Upper lobe of left lung (tissue), 6 donors: ENCODE results near the gene MTRR. TPM values are rescaled to one million over a fixed set of nuclear protein-coding genes. Genes with fewer than 3 reads are reported as not detected.

Experiments
- ATAC-seq, 2 donors: fragments of 200-7000 bp; cut with Tn5 transposase; one replicate each; pipeline ENCODE4 v1.9.1; 2022; ENCODE audit warnings: mild to moderate bottlenecking in 2 of 2, moderate library complexity in 2 of 2; ENCODE audit not compliant: low FRiP score in 2 of 2
- DNase-seq, 2 donors: peaks; one replicate each; pipeline ENCODE4 v3.0.0-alpha.2; 2019 to 2020
- H3K27ac ChIP-seq, 4 donors: fragments of 200-600 bp; sonication (generic); one replicate each; pipeline ENCODE4 v1.5.1; 2016 to 2019
- H3K27me3 ChIP-seq, 4 donors: fragments of 200-600 bp; sonication (generic); one replicate each; pipeline ENCODE4 v1.5.1; 2017 to 2019
- H3K36me3 ChIP-seq, 4 donors: fragments of 200-600 bp; sonication (generic); one replicate each; pipeline ENCODE4 v1.5.1; 2016 to 2019
- H3K4me1 ChIP-seq, 4 donors: fragments of 200-600 bp; sonication (generic); one replicate each; pipeline ENCODE4 v1.5.1; 2018 to 2019
- H3K4me3 ChIP-seq, 4 donors: fragments of 200-600 bp; sonication (generic); one replicate each; pipeline ENCODE4 v1.5.1; 2017 to 2019; ENCODE audit warnings: mild to moderate bottlenecking in 2 of 4, moderate library complexity in 1 of 4
- H3K9me3 ChIP-seq, 4 donors: fragments of 200-600 bp; sonication (generic); one replicate each; pipeline ENCODE4 v1.5.1; 2018 to 2019
- CTCF ChIP-seq, 6 experiments: fragments of 450-650 bp in 4 of 6; fragments of 200-600 bp in 2 of 6; sonication (generic) in 2 of 6; IDR thresholded peaks; one replicate each; pipeline ENCODE4 v1.5.1; 2016 to 2019; ENCODE audit warnings: antibody characterized with exemption in 6 of 6
- EP300 ChIP-seq, 4 donors: sonication (generic); formaldehyde crosslinking; IDR thresholded peaks; one replicate each; pipeline ENCODE4 v1.5.1; 2017; ENCODE audit warnings: antibody characterized with exemption in 4 of 4, control low read depth in 2 of 4
- POLR2A ChIP-seq, 4 donors: fragments of 450-650 bp; IDR thresholded peaks; one replicate each; pipeline ENCODE4 v1.5.1; 2016 to 2017; ENCODE audit warnings: antibody characterized with exemption in 4 of 4, mild to moderate bottlenecking in 2 of 4
- POLR2AphosphoS5 ChIP-seq, 2 donors: sonication (generic); formaldehyde crosslinking; IDR thresholded peaks; one replicate each; pipeline ENCODE4 v1.5.1; 2017; ENCODE audit warnings: antibody characterized with exemption in 2 of 2
- WGBS, 2 donors: methylation state at CpG; one replicate each; pipeline ENCODE4 v1.1.5; 2017 to 2018; 5-methylcytosine and 5-hydroxymethylcytosine counted together
- total RNA-seq, 6 donors: library from RNA; depleted of rRNA in 4 of 6; stranded (reverse); fragments of >200 nt in 4 of 6; gene quantifications; one replicate each; pipeline versions ENCODE4 v1.1.0 to v1.2.1, GENCODE V29; 2016 to 2021
- donor health status: DM: no; HTN: no; CAD: no; lungs with moderate emphysema.
- donor health status: DM: no; HTN: yes; CAD: no; lungs with severe emphysema.

The MTRR gene
- total RNA-seq, 6 donors from 2014 or later: 91.1 to 157 (median 105) TPM

DNA sequence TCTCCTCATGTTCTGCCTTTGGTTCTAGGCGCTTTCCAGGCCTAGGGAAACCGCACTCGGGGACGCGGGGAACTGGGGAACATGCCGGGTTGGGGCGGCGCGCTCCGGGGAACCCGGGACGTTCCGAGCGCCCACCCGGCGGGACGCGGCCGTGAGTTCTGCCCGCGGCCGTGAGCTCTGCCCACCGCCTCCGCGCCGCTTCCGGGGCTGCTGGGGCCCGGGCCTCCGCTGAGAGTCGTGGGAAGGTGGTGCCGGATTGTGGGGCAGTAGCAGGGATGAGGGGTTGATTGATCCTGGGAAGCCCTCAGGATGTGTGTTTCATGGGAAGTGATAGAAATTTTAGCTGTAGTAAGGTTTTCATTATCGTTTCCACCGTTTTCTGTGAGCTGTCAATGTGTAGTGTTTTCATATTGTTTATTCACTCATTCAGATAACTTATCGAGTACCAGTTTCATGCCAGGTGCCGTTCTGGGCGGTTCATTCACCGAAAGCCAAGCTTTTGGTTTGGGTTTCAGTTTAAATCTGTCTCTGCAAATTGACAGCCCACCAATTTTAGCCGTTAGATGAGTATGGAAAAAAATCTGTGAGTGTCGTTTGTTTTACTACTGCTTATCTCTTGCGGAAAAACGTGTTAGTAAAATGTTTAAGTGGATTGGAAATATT, 657 bp downstream of the MTRR start:
- Histone ChIP-seq H3K9me3 (no peaks in the 10 kb centered on the region), H3K27ac (peak overlapping the region; percentile 82 to 91 (median 90)), H3K4me1 (peaks cover 21 to 49% (median 28%) of the 10 kb centered on the region in 4 donors), H3K36me3 (peaks cover 0 to 17% (median 1%) of the 10 kb centered on the region in 4 donors), H3K4me3 (peak overlapping the region; percentile 71 to 99 (median 84)), H3K27me3 (no peaks in the 10 kb centered on the region)
- WGBS, 2 donors: 3 to 5% methylated on average over 10 to 15 of the region's 41 CpGs
- peak in 1 of 2 donors; percentile 78 for ATAC-seq
- no peak for DNase-seq
- TF ChIP-seq POLR2A (IDR thresholded peaks at IDR 0.05): no peak
- no peak for TF ChIP-seq CTCF (IDR thresholded peaks at IDR 0.05)
- no peak for TF ChIP-seq POLR2AphosphoS5 (IDR thresholded peaks at IDR 0.05)
- TF ChIP-seq EP300 (IDR thresholded peaks at IDR 0.05): no peak

DNA sequence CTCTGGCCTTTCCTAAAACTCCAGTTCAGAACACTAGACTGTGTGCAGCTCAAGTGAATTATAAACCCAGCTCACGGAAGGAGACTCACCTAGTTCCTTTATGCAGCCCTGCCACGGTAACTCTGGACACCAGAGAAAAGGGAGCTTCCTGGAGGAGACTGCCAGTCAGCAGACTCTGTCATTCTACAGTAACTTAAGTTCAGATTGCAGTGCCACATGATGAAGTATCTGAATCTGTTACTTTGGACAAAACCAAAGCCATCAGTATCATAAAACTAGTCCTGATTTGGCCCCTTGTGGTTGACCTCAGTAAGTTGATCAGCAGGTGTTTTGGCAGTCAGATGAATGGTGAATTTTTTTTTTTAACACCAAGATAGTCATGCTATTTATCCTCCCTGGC, 2.7 kb downstream of the MTRR start:
- TF ChIP-seq POLR2AphosphoS5 (IDR thresholded peaks at IDR 0.05) (no peak), POLR2A (IDR thresholded peaks at IDR 0.05) (peak in 1 of 4 donors; percentile 15)
- no peak for ATAC-seq
- 70 to 80% methylated on average over 2 of the region's 2 CpGs for WGBS, 2 donors
- peaks cover 11 to 33% (median 17%) of the 10 kb centered on the region in 4 donors for H3K36me3 ChIP-seq
- no peaks in the 10 kb centered on the region for H3K9me3 ChIP-seq
- no peaks in the 10 kb centered on the region for H3K27me3 ChIP-seq
- peak overlapping the region in 2 of 4 donors; percentile 90 to 91 for H3K27ac ChIP-seq
- H3K4me1 ChIP-seq: peaks cover 24 to 55% (median 28%) of the 10 kb centered on the region in 4 donors
- H3K4me3 ChIP-seq: peak overlapping the region in 2 of 4 donors; percentile 71 to 99
- DNase-seq: no peak

- peaks cover 21 to 56% (median 33%) of the 10 kb centered on the region in 4 donors for H3K4me1 ChIP-seq
- ATAC-seq: no peak
- H3K27ac ChIP-seq: peak overlapping the region in 1 of 4 donors; percentile 90
- no peaks in the 10 kb centered on the region for H3K27me3 ChIP-seq
- H3K36me3 ChIP-seq: peaks cover 11 to 41% (median 19%) of the 10 kb centered on the region in 4 donors
- TF ChIP-seq EP300 (IDR thresholded peaks at IDR 0.05): no peak
- TF ChIP-seq POLR2A (IDR thresholded peaks at IDR 0.05): no peak
- no peak for TF ChIP-seq POLR2AphosphoS5 (IDR thresholded peaks at IDR 0.05)
- TF ChIP-seq CTCF (IDR thresholded peaks at IDR 0.05): no peak
- WGBS, 2 donors: 63 to 78% methylated on average over 4 of the region's 4 CpGs
- DNase-seq: no peak
- H3K4me3 ChIP-seq: peak overlapping the region in 1 of 4 donors; percentile 1
- no peaks in the 10 kb centered on the region for H3K9me3 ChIP-seq
Observed at GRCh38 chr5:7872517-7873130, 3.7 kb downstream of the MTRR start.

DNA sequence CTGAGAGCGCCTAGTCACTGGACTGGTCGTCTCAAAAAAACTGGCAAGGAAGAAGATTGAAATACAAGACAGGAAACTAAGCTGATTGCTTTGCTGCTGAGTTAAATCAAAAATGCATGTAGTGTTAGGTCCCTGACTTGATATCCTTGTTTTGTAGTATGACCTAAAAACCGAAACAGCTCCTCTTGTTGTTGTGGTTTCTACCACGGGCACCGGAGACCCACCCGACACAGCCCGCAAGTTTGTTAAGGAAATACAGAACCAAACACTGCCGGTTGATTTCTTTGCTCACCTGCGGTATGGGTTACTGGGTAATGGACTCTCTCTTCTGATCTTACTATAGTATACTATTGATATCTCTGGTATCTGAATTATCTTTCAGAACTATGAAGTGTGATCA, 4.3 kb downstream of the MTRR start:
- Histone ChIP-seq H3K9me3 (no peaks in the 10 kb centered on the region), H3K4me1 (peaks cover 22 to 56% (median 33%) of the 10 kb centered on the region in 4 donors), H3K4me3 (no peak overlapping the region), H3K36me3 (peaks cover 11 to 47% (median 21%) of the 10 kb centered on the region in 4 donors), H3K27ac (no peak overlapping the region), H3K27me3 (no peaks in the 10 kb centered on the region)
- 71 to 82% methylated on average over 9 of the region's 9 CpGs for WGBS, 2 donors
- TF ChIP-seq POLR2AphosphoS5 (IDR thresholded peaks at IDR 0.05) (no peak), POLR2A (IDR thresholded peaks at IDR 0.05) (no peak), CTCF (IDR thresholded peaks at IDR 0.05) (no peak), EP300 (IDR thresholded peaks at IDR 0.05) (no peak)
- DNase-seq (no peak), ATAC-seq (no peak)

DNA sequence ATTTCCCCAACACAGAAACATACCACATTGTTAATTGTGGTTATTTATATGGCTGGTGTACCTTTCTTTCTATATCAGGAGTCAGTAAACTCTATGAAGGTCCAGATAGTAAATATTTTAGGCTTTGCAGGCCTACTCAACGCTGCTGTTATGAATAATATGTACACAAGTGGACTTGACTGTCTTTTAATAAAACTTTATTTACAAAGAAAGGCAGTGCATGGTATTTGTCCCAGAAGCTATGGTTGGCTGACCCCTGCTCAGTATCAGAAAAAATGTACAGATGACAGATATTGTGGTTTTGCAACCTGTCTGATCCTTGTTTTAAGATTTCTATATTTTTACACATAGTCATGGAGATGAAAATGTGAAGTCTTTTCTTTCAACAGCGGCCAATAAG, 5.7 kb downstream of the MTRR start:
- no peak for TF ChIP-seq CTCF (IDR thresholded peaks at IDR 0.05)
- TF ChIP-seq POLR2AphosphoS5 (IDR thresholded peaks at IDR 0.05): no peak
- no peak for TF ChIP-seq POLR2A (IDR thresholded peaks at IDR 0.05)
- TF ChIP-seq EP300 (IDR thresholded peaks at IDR 0.05): no peak
- Histone ChIP-seq H3K27me3 (no peaks in the 10 kb centered on the region), H3K27ac (no peak overlapping the region), H3K36me3 (peaks cover 11 to 60% (median 24%) of the 10 kb centered on the region in 4 donors), H3K4me3 (no peak overlapping the region), H3K4me1 (peaks cover 33 to 58% (median 43%) of the 10 kb centered on the region in 4 donors), H3K9me3 (no peaks in the 10 kb centered on the region)
- ATAC-seq (no peak), DNase-seq (no peak)
- WGBS, 2 donors: 94 to 99% methylated on average over 2 of the region's 2 CpGs
